ENCODE results near the gene PCSK6.
"Not testable (repeated sequence)": the region's sequence is repeated elsewhere in the genome, so short reads cannot be mapped to it uniquely, and the experiment has no call there.

PCSK6 gene

DNA sequence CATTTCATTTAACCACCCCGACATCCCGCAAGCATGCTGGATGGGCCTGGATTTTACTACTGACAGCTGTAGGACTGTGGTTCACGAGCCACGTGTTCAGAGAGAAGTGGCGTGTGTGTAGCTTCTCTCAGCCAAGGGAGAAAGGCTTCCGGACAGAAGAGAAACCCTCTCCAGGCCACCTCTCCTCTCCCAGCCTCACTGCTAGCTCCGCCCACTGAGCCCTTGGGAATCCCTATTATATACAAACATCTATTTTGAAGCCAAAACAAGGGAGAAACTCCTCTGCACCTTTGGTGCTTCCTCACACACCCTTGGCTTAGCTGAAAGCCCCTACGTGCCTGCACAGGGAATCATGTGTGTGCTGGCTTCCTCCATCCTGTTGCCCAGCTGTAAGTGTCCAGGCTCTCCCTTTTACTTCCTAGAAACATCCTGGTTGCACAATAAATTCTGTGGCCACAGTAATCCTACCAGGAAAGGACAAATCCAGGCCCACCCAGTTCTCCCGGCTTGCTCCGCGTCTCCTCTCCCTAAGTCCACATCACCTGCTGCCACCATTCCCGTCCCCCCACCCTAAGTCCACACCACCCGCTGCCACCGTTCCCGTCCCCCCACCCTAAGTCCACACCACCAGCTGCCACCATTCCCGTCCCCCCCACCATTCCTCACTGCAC lies 30.5 kb downstream of the PCSK6 start:
- no peak for DNase-seq

DNA sequence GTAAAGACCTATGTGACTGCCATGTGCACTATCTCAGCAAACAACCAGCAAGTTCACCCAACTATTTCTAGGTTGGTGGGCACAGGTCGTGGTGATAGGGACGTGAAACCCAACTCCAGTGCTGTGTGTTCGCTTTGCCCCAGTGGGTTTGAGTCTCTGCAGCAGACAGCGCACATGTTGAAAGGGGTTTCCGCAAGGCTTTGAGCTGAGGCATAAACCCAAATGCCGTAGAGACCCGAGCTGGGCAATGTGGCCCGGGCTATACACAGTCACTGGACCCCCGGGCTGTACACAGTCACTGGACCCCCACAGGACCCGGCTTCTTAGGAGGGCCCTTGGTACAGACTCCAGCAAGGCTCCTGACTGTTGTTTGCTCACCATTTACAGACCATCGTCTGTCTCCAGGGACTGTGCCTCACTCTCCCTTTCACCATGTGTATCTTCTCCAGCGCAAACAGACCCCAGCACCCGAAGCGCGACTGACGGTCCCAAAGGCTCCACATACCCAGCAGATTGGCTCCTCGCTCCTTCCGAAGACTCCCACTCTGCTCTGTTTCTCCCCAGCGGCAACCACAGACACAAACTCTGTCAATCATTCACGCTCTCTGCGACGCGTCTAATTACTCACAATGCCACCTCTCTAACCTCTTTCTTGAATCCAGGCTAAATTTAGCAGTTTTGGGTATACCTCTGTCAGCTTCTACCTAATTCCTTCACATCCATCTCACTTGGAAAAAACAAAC lies 31.2 kb downstream of the PCSK6 start:
- no peak for DNase-seq

DNA sequence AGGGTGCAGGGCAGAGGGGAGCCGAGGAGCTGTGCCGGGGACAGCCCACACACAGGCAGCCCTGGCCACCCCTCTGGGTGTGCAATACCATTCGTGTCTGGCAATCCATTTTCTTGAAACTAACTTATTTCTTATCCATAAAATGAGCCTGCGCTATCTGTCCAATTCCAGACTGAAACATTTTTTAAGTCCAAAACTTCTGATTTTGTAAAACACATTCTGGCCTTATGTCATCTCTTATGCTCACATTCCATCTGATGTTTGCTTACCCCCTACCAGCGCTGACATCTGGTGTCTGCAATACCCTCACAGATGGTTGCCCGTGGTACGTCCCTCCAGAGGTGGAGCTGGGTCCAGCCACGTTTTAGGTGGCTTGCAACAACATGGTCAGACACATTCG lies 31.8 kb downstream of the PCSK6 start:
- DNase-seq, result no peak

DNA sequence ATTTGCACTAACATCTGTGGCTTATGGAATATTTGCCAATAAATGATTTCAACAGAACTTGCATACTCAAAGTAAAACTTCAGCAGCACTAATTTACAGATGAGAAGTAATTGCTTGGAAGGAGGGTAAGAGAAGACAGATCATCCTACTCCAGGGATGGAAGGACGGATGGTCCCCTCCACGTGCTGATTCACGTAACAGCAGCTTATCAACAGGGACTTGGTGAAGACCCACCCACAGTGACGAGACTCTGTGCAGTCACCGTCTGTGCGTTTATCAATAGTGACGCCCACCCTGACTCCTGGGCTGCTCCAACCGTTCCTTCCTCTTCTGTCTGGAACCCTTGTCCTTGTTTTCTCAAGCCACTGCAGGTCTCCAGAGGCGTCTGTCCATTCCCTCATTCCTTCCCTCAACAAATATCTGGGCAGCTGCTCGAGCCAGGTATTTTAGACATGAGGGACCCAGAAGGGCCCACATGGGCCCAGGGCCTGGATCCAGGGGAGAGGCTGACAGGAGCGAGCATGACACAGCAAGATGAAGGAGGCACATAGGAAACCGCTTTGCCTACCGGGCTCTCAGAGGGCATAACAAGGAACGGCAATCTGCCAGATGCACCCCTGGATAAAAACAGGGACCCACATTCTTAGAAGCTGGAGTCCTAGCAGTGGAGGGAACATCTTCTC lies 33.3 kb downstream of the PCSK6 start:
- no peak for DNase-seq

DNA sequence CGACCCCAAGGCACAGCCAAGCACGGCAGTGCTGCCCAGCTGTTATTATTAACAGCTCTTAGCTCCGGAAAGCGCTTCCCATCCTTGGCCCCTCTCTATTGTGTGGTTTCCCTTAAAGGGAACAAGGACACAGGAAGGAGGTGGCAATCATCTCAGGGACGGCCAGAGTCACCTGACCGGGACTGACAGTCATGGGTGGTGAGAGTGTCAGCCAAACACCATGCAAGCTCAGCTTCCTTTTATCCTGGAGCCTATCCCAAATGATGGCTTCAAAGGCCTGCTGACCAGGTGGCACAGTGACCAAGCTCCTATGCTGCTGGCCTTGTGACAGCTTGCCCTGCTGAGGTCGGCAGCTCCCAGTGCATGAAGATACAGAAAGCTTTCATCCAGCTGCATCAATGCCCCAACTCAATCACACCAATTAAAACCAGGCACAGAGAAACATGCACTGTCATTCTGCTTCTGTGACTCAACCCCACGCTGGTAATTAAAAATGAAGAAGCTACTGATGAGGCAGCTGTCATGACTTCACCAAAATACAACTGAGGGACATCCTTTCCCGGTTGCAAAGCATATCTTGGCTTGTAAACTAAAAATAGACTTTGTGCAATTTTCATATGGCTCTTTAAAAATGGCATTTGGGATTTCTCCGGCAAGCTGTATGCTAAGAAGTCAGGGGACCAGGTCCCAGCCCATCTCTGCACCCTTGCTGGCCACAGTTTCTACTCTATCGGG lies 34.0 kb downstream of the PCSK6 start:
- no peak for DNase-seq

DNA sequence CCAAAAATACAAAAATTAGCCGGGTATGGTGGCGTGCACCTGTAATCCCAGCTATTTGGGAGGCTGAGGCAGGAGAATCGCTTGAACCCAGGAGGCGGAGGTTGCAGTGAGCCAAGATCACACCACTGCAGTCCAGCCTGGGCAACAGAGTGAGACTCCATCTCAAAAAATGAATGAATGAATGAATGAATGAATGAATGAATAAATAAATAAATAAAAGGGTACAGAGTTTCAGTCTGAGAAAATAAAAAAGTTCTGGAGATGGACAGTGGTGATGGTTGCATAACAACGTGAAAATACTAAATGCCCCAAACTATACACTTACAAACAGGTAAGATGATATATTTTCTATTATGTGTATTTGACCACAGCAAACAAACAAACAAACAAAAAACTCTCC lies 34.7 kb downstream of the PCSK6 start:
- DNase-seq, result not testable (repeated sequence)

DNA sequence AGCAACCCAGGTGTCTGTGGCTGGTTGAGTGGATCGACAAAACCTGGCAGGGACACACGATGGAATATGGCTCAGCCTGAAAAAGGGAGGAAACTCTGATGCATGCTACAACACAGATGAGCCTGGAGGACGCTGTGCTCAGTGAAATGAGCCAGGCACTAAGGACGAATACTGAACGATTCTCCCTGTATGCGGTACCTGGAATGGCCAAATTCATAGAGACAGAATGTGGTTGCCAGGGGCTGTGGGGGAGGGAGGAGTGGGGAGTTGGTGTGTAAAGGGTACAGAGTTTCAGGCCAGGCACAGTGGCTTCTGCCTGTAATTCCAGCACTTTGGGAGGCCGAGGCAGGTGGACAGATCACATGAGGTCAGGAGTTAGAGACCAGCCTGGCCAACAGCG lies 35.1 kb downstream of the PCSK6 start:
- DNase-seq, result no peak

DNA sequence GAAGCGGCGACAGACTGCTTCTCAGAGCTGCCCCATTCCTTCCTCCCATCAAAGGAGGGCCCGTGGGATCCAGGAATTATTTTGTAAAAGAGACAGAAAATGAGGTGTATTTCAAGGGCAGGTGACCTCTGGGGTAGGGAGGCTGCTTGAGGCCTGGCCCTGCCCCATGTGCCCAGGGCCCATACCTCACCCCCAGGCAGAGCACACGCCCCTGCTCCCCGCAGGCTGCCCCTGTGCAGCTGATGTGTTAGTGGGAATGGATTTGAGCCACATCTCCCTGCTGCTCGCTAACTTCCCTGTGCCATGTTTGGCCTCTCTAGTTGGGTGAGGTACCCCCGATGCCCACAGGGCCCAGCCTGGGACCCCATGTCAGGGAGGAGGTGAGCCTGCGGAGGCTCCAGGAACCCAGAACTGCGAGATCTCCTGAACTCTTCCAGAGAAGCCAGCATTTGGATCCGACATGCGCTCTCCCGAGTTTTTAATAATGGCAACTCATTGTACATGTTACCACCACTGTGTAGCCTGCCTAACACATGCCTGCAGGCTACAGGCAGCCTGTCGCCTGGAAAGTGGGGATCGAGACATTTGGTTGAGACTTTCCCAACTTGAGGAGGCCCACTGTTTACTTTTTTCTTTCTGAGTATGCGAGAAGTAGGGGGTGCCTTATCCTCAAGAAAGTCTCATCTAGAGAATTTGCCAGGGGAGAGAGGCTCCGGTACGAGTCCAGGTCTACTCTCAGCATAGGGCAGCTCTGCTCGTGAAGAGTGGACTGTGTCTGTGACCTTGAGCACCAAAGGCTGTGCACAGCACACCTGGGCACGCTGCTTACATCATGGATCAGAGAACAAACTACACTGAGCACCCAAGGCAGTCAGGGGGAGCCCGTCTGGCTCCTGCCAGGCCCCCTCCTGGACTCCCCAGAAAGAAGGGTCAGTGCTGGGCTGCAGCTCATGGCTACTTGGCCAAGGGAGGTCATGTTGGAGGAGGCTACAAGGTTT lies 36.1 kb downstream of the PCSK6 start:
- no peak for DNase-seq

DNA sequence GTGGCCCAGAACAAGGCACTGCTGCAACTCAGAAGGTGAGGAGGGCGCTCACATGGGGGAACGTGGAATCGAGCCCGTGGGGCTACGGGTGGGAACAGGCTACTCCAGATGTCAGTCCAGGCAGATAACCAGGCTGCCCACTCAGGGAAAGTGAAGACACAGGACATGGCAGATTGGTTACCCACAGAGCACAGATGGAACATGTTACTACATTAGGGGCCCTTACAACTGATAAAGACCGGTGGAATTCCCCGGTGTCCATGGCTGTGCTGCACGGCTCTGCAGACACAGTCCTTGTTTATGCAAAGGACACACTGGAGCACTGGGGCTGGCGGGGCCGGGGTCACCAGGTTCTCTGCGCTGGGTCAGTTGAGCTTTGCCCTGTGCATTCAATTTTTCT lies 36.9 kb downstream of the PCSK6 start:
- DNase-seq, result no peak

DNA sequence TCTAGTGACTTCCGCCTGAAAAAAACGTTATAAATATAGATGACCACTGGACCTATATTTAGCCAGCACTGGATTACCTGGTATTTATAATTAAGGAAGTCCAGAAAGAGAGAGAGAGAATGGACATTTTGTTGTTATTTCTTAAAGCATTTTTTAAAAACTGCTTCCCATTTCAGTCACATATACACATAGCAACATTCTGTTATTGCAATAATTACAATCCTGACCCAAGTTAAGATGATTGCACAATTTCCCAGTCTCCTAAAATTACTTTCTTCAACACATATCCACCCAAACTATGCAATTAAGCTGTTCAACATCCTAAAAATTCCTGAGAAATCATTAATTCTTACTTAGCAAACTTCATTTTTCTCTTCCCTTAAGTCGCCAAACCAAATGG lies 37.7 kb downstream of the PCSK6 start:
- no peak for DNase-seq

DNA sequence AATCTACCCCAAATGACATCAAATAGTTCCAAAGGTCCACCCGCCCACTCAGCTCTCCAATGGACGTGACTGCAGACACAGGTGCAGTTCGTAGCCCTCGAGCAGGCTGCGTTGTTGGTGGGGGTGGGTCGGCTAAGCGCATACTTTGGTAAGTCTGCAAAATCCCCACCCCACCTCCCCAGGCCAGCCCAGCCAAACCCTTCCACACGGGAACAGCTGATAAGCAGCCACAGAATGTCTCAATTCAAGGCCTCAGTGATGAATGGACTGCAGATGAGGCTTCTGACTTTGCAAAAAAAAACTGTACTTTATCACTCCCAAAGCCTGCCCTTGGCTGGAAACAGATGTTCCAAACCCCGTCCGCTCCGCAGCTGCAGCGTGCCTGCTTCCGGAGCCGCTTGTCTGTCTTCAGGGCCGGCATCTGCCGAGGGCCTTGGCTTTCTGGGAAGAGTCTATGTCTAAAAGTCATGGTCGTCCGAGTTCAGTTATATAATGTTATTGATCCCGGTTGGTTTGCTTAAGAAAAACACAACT lies 38.2 kb downstream of the PCSK6 start:
- no peak for DNase-seq

DNA sequence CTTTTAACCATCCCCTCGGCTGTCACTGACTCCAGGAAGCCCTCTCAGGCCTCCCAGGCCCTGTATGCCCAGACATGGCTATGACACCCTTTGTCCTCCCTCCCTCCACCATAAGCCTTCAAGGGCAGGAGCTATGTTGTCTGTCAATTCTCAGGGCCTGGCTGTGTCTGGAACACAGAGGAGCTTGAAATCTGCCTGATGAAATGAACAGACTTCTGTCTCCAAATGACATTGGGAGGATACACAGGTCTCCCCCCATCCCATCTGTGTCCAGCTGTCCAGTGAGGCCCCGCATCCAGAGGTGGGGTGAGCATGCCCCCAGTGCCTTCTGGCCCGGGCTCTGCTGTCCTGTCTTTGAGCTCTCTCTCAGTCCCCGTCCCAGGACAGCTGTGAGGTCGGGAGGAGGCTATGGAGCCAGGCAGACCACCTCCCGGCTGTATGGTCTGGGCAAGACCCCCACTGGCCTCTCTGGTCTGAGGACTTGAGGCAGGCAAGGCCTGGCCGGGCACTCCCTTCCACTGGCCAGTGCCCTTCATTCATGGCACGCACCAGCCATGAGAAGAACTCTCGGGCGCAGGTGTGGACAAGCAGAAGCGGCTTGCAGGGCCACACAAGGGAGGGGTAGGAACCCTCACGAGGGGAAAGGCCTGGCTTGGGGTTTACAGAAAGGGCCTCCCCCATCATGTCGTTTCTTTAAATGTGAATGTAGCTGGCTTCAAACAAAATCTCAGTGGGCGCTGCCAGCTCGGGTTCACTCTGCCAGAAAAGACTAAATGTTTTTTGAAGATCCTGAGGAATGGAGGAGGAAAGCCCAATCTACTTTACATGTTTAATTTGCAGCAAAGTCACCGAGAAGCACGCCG lies 38.9 kb downstream of the PCSK6 start:
- no peak for DNase-seq

DNA sequence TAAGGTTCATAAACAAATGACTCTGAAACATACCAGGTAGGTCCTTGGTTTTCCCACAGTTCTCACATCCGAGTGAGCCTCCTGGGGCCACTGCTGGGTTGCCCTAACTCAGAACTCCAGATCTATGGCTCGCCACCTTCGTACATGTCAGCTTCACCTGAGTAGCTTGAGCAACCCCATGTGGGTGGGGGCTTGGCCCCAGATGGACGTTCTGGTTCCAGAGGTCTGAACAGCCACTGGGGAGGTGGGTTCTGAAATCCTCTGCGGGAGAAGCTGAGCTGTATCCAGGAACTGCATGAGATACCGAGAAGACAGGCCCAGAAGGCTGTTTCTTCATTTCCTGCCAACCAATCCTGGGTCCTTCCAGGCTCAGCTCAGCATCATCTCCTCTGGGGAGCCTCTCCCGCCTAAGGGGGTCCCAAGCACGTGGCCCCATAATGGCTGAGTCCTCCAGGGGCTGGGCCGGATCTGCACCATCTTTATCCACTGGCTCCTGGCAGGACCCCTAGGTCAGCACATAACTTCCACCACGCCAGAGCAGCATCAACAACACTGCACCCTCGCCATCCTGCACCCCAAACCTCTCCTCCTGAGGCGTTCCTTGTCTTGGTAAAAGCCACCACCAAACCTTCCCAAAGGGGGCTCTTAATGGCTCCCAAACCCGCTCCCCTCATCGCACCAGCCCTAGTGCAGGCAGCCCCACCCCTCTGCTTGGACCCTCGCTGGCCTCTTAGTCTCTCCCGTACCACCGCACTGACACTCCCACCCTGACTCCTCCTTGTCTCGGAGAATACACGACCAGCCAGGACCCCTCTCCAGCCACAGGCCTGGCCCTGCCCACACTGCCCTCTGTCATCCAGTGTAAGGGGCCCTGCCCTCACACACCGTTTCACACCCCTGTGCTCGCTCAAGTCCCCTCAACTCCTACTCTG lies 39.8 kb downstream of the PCSK6 start:
- no peak for DNase-seq

DNA sequence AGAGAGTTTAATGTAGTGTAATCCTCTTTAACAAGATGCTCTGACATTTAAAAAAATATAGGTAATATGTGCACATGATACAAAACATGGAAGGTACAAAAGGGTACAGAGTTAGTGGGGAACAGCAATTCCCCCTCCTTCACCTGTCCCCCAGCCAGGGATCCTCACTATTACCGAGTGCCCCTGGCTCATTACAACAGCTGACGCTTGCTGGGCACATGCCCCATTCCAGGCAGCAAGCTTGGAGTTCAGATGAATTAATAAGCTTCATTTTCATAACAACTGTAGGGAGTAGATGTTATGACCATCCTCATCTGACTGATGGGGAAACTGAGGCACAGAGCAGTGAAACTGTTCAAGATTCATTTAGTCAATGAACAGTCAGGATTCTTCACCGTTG lies 41.2 kb downstream of the PCSK6 start:
- DNase-seq, result no peak

DNA sequence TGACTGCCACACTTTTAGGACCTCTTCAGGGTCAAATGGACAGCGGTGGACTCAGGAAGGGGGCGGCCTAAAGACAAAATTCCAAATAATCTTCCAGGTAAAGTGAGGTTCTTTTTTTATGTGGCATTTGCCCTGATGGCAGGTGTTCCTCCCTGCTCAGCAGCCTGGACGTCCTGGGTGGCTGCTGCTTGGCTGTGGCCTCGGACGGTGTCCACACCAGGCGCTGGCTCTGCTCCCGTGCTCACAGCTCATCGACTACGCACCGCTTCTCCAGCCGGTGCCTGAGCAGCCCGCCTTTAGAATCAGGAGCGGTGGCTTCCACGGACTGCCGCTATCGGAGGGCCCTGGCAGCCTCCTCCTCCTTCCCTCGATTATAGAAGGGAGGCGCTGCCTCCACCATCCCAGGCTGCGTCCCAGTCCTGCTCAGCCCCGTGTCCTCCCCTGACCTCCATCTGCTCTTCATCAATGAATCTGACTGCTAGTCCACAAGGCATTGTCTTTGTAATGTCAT lies 41.9 kb downstream of the PCSK6 start:
- no peak for DNase-seq

DNA sequence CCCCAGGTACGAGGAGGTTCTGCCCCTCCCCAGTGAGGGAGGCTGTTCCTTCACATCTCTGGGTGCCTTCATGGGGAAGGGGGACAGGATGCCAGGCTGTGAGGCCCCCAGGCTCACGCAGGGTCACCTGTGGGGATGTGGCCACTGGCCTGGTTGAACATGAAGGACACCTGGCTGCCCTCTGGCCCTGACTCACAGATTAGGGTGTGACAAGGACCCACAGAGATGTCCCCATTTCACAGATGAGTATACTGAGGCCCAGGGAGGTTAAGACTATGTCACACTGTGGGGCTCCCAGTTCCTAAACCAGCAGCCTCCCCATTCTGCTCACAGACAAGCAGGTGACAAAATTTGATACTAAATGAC lies 42.4 kb downstream of the PCSK6 start:
- no peak for DNase-seq

DNA sequence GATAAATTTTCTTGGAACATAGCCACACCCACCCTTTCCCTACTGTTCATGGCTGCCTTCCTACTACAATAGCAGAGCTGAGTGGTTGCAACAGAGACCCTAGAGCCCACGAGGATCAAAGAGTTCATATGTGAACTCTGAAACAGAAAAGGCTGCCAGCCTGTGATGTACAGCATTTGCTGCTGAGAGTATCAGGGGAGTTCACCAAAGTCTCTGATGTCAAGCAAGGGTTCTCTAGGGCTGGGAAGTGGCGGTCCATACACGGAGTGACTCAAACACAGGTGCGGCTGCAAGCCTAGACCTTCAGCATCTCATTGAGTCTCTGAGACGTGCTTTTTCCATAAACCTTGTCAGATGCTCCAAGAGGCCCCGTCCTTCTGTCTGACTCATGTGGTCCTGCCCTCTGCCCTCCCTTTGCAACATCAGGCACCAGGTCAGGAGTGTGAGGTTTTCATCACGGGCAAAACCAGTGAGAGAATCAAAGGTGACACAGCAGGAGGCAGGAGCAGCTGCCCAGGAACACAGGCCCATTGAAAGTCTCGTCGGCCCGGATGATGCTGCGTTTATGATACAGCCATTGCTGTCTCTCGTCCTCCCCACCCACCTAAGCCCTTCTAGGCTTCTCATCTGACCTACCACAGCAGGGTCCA lies 42.9 kb downstream of the PCSK6 start:
- no peak for DNase-seq

DNA sequence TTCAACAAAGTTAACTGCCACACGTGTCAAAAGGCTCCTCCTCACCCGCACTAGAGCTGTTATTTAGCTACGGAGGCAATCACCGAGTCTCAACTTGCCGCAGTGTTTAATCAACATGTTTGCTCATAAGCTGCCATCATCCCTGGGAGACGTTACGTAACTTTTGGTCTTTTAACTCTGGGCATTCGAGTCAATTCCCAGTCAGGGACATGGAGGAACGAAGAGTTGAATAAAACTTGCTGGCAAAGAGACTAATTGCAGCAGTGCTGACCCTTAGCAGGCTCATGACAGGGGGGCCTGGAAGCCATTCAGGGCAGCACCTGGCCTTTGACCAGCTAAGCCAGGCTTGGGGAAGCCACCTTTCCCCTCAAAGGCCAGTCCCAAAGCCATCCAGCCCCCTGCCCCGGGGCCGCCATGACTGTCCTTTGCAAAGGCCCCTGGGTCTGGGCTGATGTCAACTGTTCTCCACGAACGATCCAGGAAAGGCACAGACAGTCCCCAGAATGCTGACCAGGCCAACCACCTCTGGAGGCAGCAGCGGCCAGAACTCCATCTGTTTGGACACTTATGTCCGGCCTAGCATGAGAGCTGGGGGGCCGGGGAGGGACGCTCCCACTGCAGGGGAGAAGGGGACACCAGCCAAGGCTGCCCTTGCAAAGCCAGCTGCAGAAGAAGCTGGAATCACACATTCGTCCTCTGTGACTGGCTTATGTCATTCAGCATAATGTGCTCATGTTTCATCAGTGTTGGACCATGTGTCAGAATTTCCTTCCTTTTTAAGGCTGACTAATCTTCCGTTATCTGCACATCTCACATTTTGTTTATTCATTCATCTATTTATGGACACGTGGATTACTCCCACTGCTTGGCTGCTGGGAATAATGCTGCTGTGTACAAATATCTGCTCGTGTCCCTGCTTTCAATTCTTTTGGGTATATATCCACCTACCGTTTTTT lies 43.7 kb downstream of the PCSK6 start:
- no peak for DNase-seq

Measured in effector CD8-positive, alpha-beta T cell (primary cell).